DOHH2 (cell line): ENCODE measurements around the gene WDR62.

ENCODE experiments used
- H3F3A ChIP-seq: fragments of 200-600 bp; sonication (generic), shearing (Covaris generic); 2 replicates; pipeline ENCODE4 v1.6.0; 2016; ENCODE audit warnings: antibody characterized with exemption, mild to moderate bottlenecking; ENCODE audit not compliant: control insufficient read depth, insufficient read depth
- H3K27ac ChIP-seq: fragments of 200-600 bp; sonication (generic); 2 replicates; pipeline ENCODE4 v1.5.1; 2014; ENCODE audit warnings: low read depth, mild to moderate bottlenecking, low read length, moderate library complexity
- H3K27me3 ChIP-seq: fragments of 200-600 bp; sonication (generic); 2 replicates; pipeline ENCODE4 v1.6.1; 2014; ENCODE audit warnings: mild to moderate bottlenecking, low read length, mixed read lengths; ENCODE audit not compliant: control insufficient read depth
- H3K36me3 ChIP-seq: fragments of 200-600 bp; sonication (generic); 2 replicates; pipeline ENCODE4 v1.6.1; 2014; ENCODE audit warnings: mild to moderate bottlenecking, low read length, moderate library complexity, mixed read lengths; ENCODE audit not compliant: control insufficient read depth
- H3K4me1 ChIP-seq: fragments of 200-600 bp; sonication (generic); 2 replicates; pipeline ENCODE4 v1.6.1; 2014; ENCODE audit warnings: mild to moderate bottlenecking, low read length, mixed read lengths; ENCODE audit not compliant: control insufficient read depth
- H3K4me2 ChIP-seq: fragments of 200-600 bp; sonication (generic); 2 replicates; pipeline ENCODE4 v1.6.0; 2014; ENCODE audit warnings: mild to moderate bottlenecking, low read length, moderate library complexity
- H3K4me3 ChIP-seq: fragments of 200-600 bp; sonication (generic); 2 replicates; pipeline ENCODE4 v1.5.1; 2014; ENCODE audit warnings: mild to moderate bottlenecking, low read length, mixed read lengths
- H3K79me2 ChIP-seq: fragments of 200-600 bp; sonication (generic); 2 replicates; pipeline ENCODE4 v1.6.1; 2014; ENCODE audit warnings: mild to moderate bottlenecking, low read length, mixed read lengths; ENCODE audit not compliant: control insufficient read depth
- H3K9me2 ChIP-seq: fragments of 200-600 bp; sonication (generic); replicated peaks from 2 replicates; pipeline ENCODE4 v1.6.1; 2014; ENCODE audit warnings: mild to moderate bottlenecking, low read length, mixed read lengths; ENCODE audit not compliant: control insufficient read depth
- H3K9me3 ChIP-seq: fragments of 200-600 bp; sonication (generic); 2 replicates; pipeline ENCODE4 v1.6.1; 2014; ENCODE audit warnings: antibody characterized with exemption, low read length, mixed read lengths; ENCODE audit not compliant: control insufficient read depth, insufficient read depth
- H4K20me1 ChIP-seq: fragments of 200-600 bp; sonication (generic); 2 replicates; pipeline ENCODE4 v1.6.0; 2014; ENCODE audit warnings: low read depth, mild to moderate bottlenecking, antibody characterized with exemption, low read length, moderate library complexity; ENCODE audit not compliant: control insufficient read depth, insufficient read depth
- CTCF ChIP-seq: fragments of 200-600 bp; sonication (generic); IDR thresholded peaks from one replicate; pipeline ENCODE4 v1.5.1; 2014; ENCODE audit warnings: antibody characterized with exemption, mild to moderate bottlenecking, low read depth, low read length; ENCODE audit not compliant: poor library complexity, severe bottlenecking
- EZH2phosphoT487 ChIP-seq: fragments of 200-600 bp; sonication (generic); IDR thresholded peaks from 2 replicates; pipeline ENCODE4 v1.6.1; 2017; ENCODE audit warnings: borderline replicate concordance, mild to moderate bottlenecking, antibody characterized with exemption, low read length, moderate library complexity, mixed read lengths

WDR62 gene

GRCh38 chr19:36051637-36052036, 3.1 kb upstream of the WDR62 start:
- H3K9me2 ChIP-seq, result no peaks in the 10 kb centered on the region
- H3K79me2 ChIP-seq, result peaks cover 29% of the 10 kb centered on the region
- TF ChIP-seq CTCF (no peak), EZH2phosphoT487 (no peak)
- H3K36me3 ChIP-seq, result peaks cover 11% of the 10 kb centered on the region
- H3K4me3 ChIP-seq, result no peak overlapping the region
- no peaks in the 10 kb centered on the region for H3K9me3 ChIP-seq
- H4K20me1 ChIP-seq, result peaks cover 4% of the 10 kb centered on the region; the same call in 1 of the 2 replicates
- H3K27ac ChIP-seq, result no peak overlapping the region
- H3K27me3 ChIP-seq, result no peaks in the 10 kb centered on the region
- H3F3A ChIP-seq, result no peaks in the 10 kb centered on the region
- H3K4me1 ChIP-seq, result peaks cover 22% of the 10 kb centered on the region
- no peak overlapping the region for H3K4me2 ChIP-seq

- peaks cover 4% of the 10 kb centered on the region for H4K20me1 ChIP-seq
- TF ChIP-seq CTCF (peak; percentile 56), EZH2phosphoT487 (no peak)
- H3K9me2 ChIP-seq, result no peaks in the 10 kb centered on the region
- peaks cover 34% of the 10 kb centered on the region for H3K36me3 ChIP-seq
- H3K79me2 ChIP-seq, result peaks cover 54% of the 10 kb centered on the region
- peak within 1 kb of the TSS; percentile 88 for H3K4me3 ChIP-seq
- H3K9me3 ChIP-seq, result no peaks in the 10 kb centered on the region
- no peaks in the 10 kb centered on the region for H3K27me3 ChIP-seq
- H3K4me2 ChIP-seq, result peak within 1 kb of the TSS; percentile 73
- H3F3A ChIP-seq, result no peaks in the 10 kb centered on the region
- peaks cover 27% of the 10 kb centered on the region for H3K4me1 ChIP-seq
- H3K27ac ChIP-seq, result peak within 1 kb of the TSS; percentile 88
These were observed 471 bp upstream of the WDR62 start, which contains the start of gene THAP8 for GRCh38 chr19:36054119-36054732. Gene THAP8, minus strand, starts transcription at chr19:36054285. Its CDS starts 68 bp downstream, at chr19:36054217.

- Histone ChIP-seq H3K27ac (no peak overlapping the region), H3K9me3 (no peaks in the 10 kb centered on the region), H3K27me3 (no peaks in the 10 kb centered on the region), H3K36me3 (peaks cover 72% of the 10 kb centered on the region), H3F3A (no peaks in the 10 kb centered on the region), H3K4me1 (peaks cover 15% of the 10 kb centered on the region), H3K79me2 (peaks cover 67% of the 10 kb centered on the region), H3K4me2 (no peak overlapping the region), H4K20me1 (peaks cover 4% of the 10 kb centered on the region), H3K4me3 (no peak overlapping the region), H3K9me2 (no peaks in the 10 kb centered on the region)
- TF ChIP-seq CTCF (no peak), EZH2phosphoT487 (no peak)
These were observed 3.9 kb downstream of the WDR62 start for GRCh38 chr19:36058481-36059179.
